GM21825 (cell line): Measurements from ENCODE around the gene TEAD1.

Experiments
- ATAC-seq: cut with Tn5 transposase; IDR thresholded peaks from one replicate; pipeline ENCODE4 v1.9.1; 2021; ENCODE audit warnings: mild to moderate bottlenecking, moderate library complexity; ENCODE audit not compliant: unreplicated experiment

The TEAD1 gene

DNA sequence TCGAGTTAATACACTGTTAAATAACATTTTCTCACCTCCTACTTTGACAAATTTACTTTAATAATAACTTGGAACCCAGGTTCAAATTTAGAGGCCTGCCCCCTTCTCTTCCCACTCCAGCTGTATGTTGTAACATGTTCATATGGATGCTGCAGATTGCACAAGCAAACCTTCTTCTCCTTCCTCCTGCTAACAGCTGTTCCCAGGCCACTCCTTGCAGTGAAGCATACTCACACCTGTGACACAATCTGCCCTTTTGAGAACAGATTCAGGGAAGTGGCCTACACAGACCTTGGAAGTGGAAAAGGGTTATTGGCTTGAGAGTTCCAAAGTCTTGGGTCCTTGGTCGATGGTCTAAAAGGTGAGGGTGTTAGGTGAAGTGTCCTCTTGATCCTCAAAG lies 131.9 kb downstream of the TEAD1 start:
- ATAC-seq = no peak

GRCh38 chr11:12807621-12808020 lies 133.4 kb downstream of the TEAD1 start:
- no peak for ATAC-seq

DNA sequence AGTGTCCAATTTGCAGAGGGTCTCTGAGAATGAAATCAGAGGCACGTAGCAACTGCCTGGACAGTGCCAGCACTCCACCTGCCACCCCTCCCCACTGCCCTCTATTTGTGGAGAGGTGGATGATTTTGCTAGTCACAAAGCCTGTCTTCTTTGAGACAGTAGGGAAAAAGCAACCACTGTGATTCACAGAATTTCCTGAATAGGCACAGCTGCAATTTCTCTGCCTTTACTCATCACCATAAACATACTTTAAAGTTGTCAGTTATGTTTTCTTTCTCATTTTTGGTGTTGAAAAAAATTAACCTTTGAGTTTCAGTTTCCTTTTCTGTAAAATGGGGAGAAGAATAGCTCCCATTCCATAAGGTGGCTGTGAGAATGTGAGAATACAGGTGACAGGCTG lies 134.3 kb downstream of the TEAD1 start:
- no peak for ATAC-seq

DNA sequence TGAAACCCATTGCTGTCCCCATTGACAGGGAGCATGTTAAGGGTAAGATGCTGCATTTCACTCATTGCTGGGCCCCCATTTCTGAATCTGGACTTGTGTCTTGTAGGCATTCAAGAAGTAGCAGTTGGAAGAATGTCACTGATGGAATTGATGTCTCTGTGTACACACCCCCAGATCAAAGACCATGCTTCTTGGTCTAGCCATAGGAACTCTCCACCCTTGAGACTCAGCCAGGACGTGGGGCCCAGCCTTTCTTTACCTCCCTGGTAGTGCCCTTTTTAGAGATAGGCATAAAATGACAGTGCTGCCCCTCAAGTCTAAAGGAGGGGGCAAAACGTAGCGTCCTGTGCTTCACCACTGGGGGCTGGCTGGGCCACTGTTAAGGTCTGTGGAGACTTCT lies 135.1 kb downstream of the TEAD1 start:
- ATAC-seq = no peak

DNA sequence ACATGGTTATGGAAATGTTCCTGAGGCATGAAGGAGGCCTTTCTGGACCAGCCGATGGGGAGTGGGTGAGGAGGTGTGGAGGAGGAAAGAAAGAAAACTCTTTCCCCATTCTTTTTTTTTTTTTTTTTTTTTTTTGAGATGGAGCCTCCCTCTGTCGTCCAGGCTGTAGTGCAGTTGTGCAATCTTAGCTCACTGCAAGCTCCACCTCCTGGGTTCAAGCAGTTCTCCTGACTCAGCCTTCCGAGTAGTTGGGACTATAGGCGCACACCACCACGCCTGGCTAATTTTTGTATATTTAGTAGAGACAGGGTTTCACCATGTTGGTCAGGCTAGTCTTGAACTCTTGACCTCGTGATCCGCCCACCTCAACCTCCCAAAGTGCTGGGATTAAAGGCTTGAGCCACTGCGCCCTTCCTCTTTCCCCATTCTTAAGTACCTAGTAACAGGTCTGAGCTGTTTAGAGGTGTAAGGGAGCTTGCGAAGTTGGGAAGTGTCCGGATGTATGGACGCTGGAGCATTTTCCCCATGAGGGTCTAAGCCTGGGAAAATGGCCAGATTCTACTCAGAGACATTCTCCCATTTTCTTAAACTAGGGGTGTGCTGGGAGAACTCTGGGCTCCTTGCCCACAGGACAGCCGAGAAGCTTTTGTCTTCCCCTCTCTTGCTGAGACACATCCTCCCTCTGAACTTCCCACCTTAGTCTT lies 135.8 kb downstream of the TEAD1 start:
- no peak for ATAC-seq

DNA sequence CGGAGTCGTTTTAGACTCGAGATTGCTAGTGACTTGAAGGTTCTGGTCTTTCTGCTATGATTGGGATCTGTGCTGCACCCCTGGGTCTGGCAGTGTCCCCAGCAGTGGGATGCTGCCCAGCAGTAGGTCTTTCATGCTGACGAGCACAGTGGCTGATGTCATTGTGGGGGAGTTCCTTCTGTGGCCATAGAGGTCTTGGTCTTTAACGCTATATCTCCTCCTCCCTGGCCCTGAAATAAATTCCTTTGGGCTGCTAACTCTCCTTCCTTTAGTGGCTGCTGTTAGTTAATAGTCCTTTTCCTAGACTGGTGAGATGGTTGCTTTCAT lies 136.3 kb downstream of the TEAD1 start:
- ATAC-seq = no peak

DNA sequence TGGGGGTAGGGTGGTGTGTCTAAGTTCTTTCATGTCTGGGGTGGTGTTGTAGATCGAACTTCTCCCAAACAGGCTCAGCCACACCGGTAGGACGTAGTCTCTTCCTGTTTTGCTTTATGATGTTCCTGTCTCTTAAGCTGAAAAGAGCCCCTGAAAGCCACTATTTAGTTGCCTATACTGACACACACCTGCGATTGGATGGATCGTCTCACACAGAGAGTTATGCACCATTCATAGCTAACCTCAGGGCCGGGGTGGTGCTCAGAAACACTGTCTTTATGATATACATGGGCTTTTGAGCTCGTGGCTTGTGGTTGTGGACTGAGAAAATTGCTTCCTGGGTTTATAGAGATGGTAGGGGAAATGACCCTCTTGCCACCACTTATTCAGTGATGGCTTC lies 137.6 kb downstream of the TEAD1 start:
- no peak for ATAC-seq

DNA sequence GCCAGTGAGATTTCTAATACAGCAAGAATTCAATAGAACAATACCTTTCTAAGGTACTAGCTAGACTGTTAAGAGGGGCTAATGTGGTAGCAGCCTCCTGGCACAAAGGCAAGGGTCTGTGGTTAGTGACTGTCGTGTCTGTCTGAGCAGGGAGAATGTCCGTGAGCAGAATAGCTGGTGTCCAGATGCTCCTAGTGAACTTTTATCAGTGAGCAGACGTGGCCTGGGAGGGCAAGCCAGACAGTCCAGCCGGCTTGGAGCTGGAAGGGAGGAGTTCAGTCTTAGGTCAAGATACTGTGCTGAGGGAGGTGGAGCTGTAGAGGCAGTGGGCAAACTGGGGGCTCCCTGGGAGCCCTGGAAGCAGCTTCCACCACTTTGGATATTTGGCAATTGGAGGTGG lies 138.6 kb downstream of the TEAD1 start:
- ATAC-seq = no peak

DNA sequence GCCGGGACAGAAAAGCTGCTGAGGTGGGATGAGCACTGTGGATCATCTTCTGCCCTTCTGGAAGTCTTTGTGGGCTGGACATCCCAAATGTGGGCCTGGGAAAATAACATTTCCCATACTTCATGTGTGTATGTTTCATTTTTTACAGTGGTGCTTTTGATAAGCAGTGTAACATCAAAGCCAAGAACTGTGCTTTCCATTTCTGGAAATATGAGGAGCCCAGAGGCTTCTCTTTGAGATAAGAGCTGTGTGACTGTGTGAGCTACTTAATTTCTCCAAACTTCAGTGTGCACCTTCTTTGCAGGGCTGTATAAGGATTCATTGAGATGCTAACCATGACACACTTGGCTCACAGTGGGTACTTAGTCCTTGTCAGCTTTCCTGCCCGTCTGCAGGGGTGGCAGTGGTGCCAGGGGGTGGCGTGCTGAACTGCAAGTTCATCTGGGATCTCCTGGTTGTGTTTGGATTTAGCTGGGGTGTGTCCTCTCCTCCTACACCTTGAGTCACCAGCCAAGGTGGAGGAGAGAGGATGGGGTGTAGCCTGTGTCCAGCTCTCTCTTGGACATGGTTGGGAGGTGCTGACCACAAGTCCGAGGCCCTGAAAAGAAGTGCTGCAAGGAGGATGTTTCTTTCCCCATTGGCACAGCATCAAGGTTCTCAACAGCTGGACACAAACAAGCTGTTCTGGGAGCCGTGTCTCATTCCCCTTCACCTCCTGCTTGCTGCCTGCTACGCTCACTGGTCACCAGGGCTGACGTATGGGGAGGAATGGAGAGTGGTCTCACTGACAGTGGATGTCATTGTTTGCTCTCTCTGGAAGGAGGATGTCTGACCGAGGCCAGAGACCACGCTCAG lies 139.4 kb downstream of the TEAD1 start:
- ATAC-seq = no peak

DNA sequence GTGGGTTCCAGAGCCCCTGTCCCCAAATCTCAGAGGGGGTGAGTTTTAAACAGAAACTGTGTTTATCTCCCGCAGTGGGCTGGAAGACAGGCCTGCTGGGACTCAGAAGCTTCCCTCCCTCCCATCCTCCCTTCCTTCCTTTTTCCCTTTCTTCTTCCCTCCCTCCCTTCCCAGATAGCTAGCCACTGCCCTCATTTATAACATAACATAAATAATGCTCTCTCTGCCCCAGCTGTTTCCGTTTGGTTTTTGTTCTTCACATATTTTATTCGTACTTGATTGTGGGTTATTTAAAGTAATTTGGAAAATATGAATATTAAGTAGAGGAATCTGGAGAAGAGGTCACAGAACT lies 140.9 kb downstream of the TEAD1 start:
- ATAC-seq = no peak

- ATAC-seq = no peak
Observed at GRCh38 chr11:12815931-12816494, 141.8 kb downstream of the TEAD1 start.

DNA sequence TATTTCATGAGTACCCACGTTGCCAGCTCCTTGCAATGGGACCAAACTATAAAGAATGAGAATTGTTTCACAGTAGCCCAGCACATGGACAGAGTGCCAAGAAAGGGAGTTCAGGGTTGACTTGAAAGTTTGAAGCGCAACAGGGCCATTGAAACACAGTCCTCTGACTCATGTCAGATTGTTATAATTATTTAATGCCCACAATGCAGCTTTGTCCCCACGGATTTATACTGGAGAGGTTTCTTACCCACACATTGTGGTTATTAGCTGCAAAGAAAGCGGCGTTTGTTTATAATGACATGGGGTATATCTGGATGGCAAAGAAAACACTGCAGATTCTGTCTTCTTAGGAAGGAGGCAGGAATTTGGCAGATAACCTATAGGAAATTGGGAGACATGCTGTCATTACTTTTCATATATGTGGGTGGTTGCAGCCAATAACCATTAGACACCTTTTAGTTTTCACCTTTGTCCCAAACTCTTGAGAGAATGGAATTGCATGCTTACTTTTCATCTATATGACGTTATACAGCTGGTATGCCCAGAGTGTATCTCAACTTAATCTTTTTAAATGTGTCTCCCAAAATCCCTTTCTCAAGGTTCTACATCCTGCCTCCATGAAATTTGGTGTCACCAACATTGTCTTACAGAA lies 143.6 kb downstream of the TEAD1 start:
- no peak for ATAC-seq

- no peak for ATAC-seq
Observed at GRCh38 chr11:12818333-12819015, 144.3 kb downstream of the TEAD1 start.

DNA sequence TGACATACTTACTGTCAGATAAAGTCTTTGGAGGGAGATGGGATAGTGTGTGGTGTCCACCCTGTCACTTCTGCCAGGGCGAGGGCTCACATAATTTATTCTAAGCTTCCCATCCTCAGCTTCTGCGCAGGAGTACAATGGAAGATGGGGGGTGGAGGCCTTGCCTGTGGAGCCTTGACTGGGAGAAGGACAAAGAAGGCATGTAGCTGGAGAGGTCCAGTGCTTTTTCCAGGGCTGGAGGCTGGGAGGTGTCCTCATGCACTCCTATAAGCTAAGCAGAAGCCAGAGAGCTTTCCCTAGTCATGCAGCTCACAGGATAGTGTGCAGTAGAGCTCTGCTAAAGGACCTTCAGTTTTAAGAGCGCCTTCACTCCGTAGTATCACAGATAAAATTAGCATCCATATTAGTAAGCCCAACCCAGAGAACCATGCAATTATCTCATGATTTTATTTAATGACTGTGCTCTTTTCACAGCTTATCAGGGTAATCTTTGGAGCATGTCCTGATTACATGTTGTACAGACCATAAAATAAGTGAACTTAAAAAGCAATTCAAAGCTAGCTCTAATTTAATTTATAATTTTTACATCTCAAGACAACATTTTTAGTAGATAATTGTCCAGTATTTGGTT lies 148.3 kb downstream of the TEAD1 start:
- ATAC-seq = no peak

DNA sequence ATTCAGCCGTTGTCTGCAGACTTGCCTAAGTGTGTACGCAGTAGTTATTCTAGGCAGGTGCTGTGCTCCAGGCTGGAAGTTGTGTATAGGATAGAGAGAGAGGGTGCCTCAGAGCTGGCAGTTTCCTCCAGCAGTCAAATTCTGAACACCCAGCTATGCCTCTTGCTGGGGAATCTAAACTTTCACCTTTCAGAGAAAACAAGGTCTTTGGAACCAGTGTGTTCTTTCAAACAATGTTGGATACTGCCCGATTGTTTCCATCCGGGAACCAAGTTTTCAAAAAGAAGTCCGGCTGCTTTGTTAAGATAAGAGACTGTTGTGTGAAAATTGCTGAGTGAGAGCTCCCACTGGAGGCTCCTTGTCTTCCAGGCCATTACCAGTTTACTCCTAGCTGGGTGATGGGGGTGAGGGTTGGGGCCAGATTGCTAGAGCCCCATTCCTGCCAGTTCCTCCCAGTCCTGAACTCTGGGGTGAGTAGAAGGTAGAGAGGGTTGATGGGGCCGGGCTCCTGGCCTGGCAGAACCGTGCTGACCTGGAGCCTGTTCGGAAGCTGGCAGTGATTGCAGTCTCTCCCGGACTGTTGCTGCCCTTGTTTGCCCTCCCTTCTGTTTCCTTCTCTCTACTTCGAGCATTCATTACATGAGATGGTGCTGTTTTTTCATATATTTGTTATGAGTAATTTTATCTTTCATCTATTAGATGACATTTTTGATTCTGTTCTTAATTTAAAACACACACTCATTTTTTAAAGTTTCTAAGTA lies 150.2 kb downstream of the TEAD1 start:
- no peak for ATAC-seq

DNA sequence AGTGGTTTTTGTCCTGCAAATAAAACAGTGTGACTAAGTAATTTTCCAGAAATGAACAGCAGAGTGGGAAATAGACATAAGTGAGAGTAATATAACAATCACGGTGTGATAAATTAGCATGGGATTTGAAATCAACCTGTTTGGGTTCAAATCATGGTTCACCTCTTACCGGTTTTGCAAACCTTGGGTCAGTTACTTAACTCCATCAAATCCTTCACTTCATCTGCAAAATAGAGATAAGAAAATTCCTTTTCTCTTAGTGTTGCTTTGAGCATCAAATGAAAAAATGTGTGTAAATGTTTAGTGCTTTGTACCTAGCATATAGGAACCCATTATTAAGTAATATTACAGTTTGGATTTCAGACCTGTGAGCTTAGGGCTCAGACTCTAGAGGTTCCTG lies 152.2 kb downstream of the TEAD1 start:
- no peak for ATAC-seq

DNA sequence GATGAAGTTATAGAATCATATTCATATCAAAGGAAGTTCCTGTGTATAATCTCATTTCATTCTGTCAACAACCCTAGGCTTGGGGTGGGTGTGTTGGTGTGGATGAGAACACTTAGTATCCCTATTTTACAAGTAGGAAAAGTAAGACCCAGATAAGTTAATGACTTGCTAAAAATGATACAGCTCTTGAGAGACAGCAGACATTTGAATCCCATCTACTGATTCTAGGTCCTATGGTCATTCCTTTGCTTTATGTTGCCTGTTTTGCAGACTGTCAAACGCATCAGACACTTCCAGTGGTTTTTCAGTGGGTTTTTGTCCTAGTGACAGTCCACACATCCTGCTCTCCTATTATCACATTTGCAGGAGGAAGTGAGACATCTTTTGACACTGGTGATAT lies 153.1 kb downstream of the TEAD1 start:
- no peak for ATAC-seq

DNA sequence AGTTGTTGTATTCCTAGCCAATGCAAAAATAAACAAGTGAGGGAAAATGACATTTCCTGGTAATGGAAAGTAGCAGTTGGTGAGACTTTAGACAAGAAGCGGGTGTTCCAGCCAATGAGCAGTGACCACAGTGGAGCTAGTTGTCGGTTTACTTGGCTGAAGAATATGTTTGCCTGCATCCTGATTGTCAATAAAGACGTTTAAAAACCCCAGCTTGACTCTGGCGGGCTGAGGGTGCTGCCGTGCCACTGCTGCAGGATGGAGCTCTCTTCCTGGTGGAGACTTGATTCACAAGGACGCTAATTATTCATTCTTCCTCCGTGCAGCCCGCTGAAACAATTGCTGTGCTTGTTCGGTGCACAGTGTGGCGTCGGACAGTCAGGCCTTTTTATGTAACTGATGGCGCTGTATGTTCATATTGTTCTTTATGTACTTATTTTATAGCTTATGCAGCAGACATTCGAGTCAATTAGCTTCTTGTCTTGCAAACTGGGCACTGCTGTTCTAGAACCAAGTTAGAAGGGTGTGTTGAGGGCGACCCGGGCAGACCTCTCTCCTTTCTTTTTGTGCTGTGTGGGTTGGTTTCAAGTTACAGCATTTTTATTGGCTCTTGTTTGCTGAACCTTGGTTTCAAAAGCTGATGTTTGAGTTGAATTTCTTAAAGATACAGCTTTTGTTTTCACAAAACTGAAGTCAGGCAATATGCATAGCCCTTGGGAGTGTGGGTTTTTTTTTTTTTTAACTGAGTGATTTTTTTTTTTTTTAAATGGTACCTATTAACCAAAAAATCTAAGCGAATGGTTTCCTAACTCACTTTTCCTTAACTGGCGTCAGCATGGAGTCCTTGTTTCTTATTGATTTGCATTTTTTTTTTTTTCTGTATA lies 153.9 kb downstream of the TEAD1 start:
- no peak for ATAC-seq

DNA sequence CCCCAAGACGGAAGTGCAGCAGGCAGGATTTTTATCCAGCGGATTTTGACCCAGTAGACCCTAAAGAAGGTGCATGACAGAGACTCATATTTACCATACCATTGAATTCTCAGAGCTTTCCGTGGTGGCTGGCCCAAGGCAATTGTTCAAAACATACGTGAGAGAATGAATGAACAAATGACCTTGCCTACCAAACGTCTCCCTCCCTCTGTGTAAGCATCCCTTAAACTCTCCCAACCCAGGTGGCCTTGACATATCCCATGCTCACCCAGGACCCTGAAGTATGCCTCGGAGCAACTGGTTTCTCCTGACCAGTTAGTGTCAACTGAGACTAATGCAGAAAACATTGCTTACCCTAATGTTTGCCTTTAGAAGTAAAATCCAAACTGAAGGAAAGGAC lies 154.9 kb downstream of the TEAD1 start:
- ATAC-seq = no peak
